ENCODE measurements around the gene MEGF11.

Gene MEGF11

GRCh38 chr15:66138892-66139590, 114.5 kb downstream of the MEGF11 start:
- DNase-seq, result peak; percentile 41

DNA sequence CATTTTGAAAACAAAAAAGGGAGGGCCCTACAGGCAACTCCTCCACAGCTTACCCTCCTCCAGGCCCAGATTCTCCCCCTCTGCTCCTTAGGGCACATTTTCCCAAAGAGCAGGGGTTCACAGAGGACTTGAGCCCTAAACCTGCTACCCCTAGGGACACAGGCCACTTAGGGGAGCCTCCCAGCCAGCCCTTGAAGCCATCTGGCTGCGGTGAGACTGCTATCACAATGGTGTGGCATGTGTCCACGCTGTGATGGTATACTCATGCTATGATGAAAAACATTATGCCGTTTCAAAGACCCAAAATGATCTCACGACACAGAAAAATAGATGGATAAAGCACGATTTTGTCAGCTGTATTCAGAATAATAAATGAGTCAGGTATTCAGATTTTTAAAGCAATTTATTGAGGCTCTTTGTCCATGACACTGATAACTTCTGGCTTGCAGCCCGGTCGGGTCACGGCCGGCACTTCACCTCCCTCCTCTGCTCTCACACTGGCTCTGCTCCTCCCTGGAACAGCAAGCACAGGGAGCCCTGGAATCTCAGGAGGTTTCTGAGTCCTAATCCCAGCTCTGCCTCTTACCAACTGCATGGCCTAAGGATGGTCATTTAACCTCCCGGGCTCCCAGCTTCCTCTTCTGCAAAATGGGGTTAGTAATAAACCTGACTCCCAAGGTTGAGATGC, 115.3 kb downstream of the MEGF11 start:
- no peak for DNase-seq

GRCh38 chr15:66136948-66137347, 116.6 kb downstream of the MEGF11 start:
- no peak for DNase-seq

DNA sequence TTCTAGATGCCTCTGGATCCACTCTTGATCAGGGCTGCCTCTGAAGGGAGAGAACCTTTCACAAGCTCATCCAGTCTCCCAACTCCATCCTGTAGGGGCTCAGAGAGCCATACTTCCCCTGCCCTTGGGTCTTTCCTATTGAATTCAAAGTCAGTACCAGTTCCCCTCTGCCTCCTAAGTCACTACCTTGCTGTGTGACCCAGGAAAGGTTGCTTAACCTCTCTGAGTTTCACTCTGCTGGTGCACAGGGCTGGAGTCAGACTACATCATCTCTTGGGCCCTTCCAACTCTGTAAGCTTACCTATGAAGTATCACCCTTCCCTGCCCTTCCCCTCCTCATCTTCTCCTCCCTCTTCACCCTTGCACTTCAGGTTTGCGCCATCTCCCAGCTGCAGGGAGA, 117.9 kb downstream of the MEGF11 start:
- DNase-seq, result no peak

- no peak for DNase-seq
Observed at GRCh38 chr15:66134284-66134683, 119.3 kb downstream of the MEGF11 start.

GRCh38 chr15:66133247-66133885, 120.2 kb downstream of the MEGF11 start:
- no peak for DNase-seq

DNA sequence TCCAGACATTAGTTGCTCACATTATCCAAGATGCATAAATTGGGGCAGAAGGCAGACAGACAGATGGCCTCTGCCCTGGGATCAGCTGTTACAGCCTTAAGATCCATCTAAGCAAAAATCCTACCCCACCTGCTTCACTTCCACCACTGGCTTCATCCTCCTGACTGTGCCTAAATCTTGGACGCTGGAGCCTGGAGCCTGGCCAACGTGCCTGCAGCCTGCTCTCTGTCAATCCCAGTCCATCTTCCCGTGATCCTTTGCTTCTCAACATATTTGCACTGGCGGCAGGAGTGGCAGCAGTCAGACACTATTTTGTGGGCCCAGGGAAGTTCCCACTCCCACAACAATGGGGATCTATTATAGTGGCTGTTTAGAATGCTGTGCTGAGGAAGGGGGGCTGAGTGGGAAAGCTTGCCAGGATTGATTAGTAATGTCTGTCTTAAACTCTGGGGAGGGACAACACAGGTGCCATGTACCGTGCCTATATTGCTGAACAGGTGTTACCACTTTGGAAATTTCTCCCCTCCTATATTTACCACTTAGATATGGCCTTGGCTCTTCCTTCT, 121.2 kb downstream of the MEGF11 start:
- no peak for DNase-seq

DNA sequence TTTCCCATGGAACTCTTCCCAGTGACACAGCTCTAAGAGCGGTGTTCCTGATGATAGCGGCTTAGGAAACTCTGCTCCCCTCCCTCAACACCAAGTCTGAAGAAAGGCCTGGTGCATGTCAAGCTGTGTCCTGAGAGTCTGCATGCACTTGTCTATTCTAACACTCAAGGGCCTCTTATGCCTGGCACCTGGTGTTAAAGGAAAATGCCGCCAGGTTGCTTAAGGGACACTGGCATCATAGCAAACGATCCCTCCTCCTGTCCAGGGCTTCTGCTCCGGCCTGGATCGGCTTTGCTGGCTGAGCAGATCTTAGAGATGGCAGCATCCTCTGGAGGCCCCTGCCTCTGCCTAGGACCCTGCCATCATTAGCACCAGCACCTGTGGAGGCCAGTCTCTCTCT, 121.7 kb downstream of the MEGF11 start:
- no peak for DNase-seq

GRCh38 chr15:66131200-66131599, 122.3 kb downstream of the MEGF11 start:
- no peak for DNase-seq

GRCh38 chr15:66130496-66131034, 123.0 kb downstream of the MEGF11 start:
- no peak for DNase-seq

DNA sequence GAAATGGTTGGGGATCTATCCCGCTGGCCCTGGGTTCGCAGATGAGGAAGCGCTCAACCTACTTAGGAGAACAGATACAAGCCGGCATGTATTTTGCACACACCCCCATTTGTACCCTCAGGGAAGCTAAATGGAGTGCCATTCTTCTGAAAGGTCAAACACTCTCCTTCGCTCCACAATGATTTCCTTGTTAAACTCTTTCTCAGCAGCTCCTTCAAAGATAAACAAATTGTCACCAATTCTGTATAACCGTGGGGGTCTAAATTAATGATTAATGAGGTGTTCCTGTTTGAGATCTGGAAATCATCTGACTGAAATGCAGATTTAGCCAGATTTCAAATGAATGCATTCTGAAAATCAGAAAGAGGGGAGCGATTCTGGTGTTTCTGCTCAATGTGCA, 124.0 kb downstream of the MEGF11 start:
- DNase-seq, result no peak

GRCh38 chr15:66128116-66128680, 125.4 kb downstream of the MEGF11 start:
- DNase-seq, result no peak

GRCh38 chr15:66126456-66126855, 127.1 kb downstream of the MEGF11 start:
- no peak for DNase-seq

DNA sequence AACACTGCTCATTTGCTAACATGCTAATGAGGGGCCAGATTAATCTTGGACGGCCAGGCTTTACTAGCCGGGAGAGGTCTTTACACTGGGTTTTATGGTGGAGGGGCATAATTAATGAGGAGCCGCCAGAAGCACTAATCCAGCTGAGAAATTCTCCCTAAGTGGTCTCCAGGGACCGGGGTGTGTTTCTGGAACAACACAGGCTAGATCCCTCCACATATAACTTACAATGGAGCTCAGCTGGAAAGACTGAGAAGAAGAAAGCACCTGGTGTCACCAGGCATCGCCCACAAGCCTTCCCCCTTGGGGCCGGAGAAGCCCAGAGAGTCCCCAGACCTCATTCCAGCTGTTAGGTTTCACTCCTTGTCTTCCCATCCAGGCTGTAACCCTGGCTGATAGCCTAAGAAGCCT, 127.5 kb downstream of the MEGF11 start:
- DNase-seq, result no peak

DNA sequence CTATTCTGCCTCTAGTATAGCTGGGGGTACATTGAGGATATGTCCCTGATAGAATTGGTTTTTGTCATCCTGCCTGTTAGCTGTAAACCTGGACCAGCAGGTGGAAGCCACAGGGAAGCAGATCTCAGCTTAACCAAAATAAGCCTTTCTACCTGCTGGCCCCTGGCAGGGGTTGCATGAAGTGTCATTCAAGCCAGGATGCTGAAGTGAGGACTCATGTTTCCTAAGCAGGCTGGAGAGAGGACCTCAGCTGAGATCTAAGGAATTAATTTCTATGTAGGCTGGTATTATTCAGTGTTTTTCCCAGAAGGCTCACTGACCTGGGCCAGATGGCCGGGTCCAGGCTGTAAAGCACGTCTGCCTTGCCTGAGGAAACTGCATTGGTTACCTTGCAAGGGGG, 128.9 kb downstream of the MEGF11 start:
- DNase-seq, result no peak

DNA sequence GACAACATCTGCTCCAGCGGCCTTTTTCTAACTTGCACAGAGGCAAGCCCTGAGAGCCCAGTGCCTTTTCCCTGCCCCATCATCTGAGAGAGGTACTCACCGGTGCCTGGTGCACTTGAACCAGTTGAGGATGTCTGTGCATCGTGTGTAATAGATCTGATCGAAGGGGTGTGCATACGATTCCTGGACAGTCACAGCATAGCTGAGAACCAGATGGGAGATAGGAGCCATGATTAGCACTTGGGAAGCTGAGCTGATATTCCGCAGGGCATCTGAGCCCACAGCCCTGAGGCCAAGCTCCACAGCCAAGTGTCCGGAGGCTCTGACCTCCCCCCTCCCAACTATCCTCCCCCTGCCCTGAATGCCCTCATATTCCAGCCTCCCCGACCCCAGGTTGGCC, 129.8 kb downstream of the MEGF11 start:
- no peak for DNase-seq

DNA sequence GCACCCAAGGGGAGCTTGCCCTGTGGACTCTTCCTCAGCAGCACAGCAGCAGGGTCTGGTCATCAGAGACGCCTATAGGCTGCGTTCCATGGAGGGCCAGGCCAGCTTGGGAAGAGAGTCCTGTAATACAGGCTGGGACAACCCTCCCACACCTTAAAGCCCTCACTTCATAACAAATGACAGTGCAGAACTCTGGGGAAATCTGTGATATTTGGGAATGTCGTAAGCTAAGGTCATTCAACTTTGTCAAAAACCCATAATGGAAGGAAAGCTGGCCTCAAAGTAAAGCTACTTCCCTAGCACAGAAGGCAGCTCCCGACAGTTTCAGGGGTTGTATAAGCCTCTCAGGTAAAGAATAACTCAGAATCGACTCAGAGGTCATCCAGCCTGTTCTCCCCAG, 133.1 kb downstream of the MEGF11 start:
- no peak for DNase-seq

- DNase-seq, result no peak
Observed at GRCh38 chr15:66117841-66118240, 135.7 kb downstream of the MEGF11 start.

- DNase-seq, result peak; percentile 25
Observed at GRCh38 chr15:66115568-66116206, 137.9 kb downstream of the MEGF11 start.

GRCh38 chr15:66114863-66115425, 138.6 kb downstream of the MEGF11 start:
- DNase-seq, result no peak

DNA sequence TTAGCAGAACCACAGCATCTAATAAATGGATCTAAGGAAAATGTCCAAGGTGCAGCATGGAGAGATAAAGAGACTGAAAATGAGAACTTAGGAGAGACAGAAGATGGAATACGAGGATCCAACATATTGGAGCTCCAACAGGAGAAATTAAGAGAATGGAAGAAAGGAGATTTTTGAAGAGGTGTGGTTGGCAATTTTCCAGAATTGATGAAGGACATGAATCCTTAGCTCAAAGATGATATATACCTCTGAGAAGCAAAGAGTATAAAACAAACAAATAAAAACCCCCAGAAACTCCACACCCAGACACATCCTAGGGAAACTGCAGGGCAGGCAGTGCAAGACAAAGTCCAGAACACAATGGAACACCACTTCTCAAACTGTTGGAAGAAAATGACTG, 141.2 kb downstream of the MEGF11 start:
- no peak for DNase-seq

GRCh38 chr15:66111363-66111762, 142.2 kb downstream of the MEGF11 start:
- DNase-seq, result no peak

Measured in DMS153 (cell line).